Measurements from ENCODE around the gene STYK1. TPM values are rescaled to one million over a fixed set of nuclear protein-coding genes. Genes with fewer than 3 reads are reported as not detected.

The STYK1 gene
- total and polyA plus RNA-seq, 5 experiments from 2014 or later, result 0.10 to 0.47 (median 0.19) TPM; not detected in 2

DNA sequence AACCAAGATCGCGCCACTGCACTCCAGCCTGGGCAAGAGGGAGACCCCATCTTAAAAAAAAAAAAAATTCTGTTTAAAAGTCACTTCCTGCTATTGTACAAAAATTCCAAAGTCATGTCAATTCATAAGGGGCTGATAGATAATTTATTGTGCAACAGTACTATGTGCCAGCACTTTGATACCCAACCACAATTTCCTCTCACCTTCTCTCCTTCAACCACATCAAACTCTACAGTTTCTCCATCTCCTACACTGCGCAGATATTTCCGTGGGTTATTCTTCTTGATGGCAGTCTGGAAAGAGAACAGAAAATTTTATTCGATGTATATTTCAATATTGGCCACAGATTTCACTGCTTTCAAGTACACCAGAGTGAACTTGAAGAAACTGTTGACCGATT is 41.6 kb upstream of the STYK1 start:
- peak; percentile 79 to 80 for ATAC-seq
- peaks cover 0 to 2% (median 0%) of the 10 kb centered on the region in 5 donors for H3K27me3 Mint-ChIP-seq
- peak overlapping the region in 8 of 10 donors; percentile 7 to 67 (median 35) for H3K4me3 Mint-ChIP-seq
- peak overlapping the region in 3 of 10 donors; percentile 24 to 37 (median 33) for H3K27ac Mint-ChIP-seq
- DNase-seq, result peak in 6 of 10 donors; percentile 7 to 65 (median 31)
- H3K4me1 Mint-ChIP-seq, result peaks cover 16 to 49% (median 36%) of the 10 kb centered on the region in 4 donors
- POLR2A ChIA-PET, result no interaction called here
- peaks cover 0 to 46% (median 24%) of the 10 kb centered on the region in 3 donors for H3K36me3 Mint-ChIP-seq
- no peaks in the 10 kb centered on the region for H3K9me3 Mint-ChIP-seq

DNA sequence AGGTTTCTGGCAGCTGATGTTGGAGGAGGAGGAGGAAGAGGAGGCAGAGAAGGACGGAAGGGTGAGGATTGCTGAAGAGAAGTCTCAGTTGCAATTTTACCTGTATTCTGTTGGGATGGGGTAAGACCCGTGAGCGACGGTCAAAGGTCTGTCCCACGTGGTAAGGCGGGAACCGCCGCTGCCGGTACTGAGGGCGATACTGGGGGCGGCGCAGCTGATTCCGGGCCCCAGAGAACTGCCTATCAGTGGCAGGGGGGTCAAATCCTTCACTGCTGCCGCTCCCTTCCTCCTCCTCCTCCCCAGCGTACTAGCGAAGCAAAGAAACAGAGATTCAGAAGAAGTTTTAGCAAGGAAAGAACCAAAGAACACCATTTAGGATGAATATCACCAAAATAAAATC is 36.0 kb upstream of the STYK1 start:
- H3K27ac Mint-ChIP-seq, result peak overlapping the region in 1 of 10 donors; percentile 43
- POLR2A ChIA-PET, result no interaction called here
- H3K27me3 Mint-ChIP-seq, result no peaks in the 10 kb centered on the region

DNA sequence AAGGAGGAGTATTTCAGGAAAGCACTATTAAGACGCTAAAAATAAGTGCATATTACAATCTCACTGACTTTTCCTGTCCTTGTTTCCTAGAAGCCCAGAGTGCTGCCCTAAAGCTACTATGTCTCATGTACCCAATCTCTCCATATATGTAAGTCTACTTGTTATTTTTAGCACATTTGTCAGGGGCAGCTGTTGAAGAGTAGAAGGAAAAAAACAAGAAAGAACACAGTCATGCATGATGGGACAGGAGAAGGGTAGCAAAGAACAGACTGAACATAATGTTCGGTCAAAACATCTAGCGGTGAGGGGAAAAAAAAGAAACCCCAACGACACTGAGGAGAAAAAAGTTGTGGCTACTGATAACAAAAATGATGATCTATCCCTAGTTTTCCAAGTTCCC is 35.0 kb upstream of the STYK1 start:
- POLR2A ChIA-PET, result interaction anchor here (0.6 kb wide), 1 partner anchor 79 kb away, joined by 3 read pairs; no protein-coding TSS in a partner anchor
- peaks cover 11 to 86% (median 47%) of the 10 kb centered on the region in 3 donors for H3K36me3 Mint-ChIP-seq
- ATAC-seq, result no peak

More for the DNA sequence above, 36.0 kb upstream of the STYK1 start:
- no peak for DNase-seq
- Mint-ChIP-seq H3K36me3 (peaks cover 11 to 80% (median 45%) of the 10 kb centered on the region in 3 donors), H3K4me1 (peaks cover 2 to 14% (median 10%) of the 10 kb centered on the region in 4 donors), H3K9me3 (no peaks in the 10 kb centered on the region), H3K4me3 (peak overlapping the region in 1 of 10 donors; percentile 7)
- no peak for ATAC-seq

DNA sequence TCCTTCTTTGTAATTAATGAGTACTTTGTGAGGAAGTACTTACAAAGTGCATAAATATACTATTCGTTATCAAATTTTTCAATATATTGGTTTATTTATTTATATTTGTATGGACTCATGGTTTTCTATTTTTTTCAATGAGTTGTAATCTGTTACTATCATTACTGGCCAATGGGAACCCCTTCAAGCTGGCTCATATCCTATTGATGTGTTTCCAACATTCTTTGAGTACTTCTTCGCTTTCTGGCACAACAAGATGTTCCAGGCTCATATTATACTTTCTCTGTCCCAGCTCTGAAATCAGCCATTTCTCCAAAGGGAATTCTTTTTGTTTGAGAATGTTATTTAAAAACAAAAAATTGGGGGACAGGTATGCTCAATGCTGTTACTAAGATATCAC is 31.8 kb upstream of the STYK1 start:
- H3K27ac Mint-ChIP-seq, result no peak overlapping the region
- peaks cover 5 to 18% (median 13%) of the 10 kb centered on the region in 4 donors for H3K4me1 Mint-ChIP-seq
- H3K36me3 Mint-ChIP-seq, result peaks cover 11 to 88% (median 38%) of the 10 kb centered on the region in 3 donors
- no peak for ATAC-seq
- no peak overlapping the region for H3K4me3 Mint-ChIP-seq
- POLR2A ChIA-PET, result no interaction called here
- H3K27me3 Mint-ChIP-seq, result no peaks in the 10 kb centered on the region
- H3K9me3 Mint-ChIP-seq, result no peaks in the 10 kb centered on the region
- DNase-seq, result no peak

More for the DNA sequence above, 35.0 kb upstream of the STYK1 start:
- no peak for DNase-seq
- Mint-ChIP-seq H3K9me3 (no peaks in the 10 kb centered on the region), H3K27ac (no peak overlapping the region), H3K4me3 (peak overlapping the region in 1 of 10 donors; percentile 4), H3K27me3 (no peaks in the 10 kb centered on the region), H3K4me1 (peaks cover 2 to 14% (median 9%) of the 10 kb centered on the region in 4 donors)

DNA sequence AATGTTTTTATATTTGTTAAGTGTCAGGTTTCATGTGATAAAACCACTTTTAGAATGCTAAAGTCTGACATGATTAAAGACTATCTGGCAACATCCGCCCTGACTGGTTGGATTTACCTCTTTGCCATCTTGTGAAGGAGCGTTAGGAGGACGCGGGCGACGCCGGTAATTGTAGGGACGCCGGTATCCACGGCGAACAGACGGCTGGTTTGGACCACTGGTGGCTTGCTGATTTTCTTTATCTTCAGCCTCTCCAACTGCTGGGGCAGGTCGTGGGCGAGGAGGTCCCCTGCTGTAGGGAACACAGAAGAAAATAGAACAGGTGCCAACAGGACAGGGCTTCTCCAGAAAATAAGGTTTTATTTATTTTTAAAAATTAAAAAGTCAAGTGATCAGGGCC is 28.0 kb upstream of the STYK1 start:
- peaks cover 0 to 9% (median 4%) of the 10 kb centered on the region in 4 donors for H3K4me1 Mint-ChIP-seq
- DNase-seq (no peak), ATAC-seq (no peak)
- no peak overlapping the region for H3K4me3 Mint-ChIP-seq
- POLR2A ChIA-PET, result no interaction called here
- no peaks in the 10 kb centered on the region for H3K27me3 Mint-ChIP-seq
- peaks cover 4 to 82% (median 30%) of the 10 kb centered on the region in 3 donors for H3K36me3 Mint-ChIP-seq
- H3K9me3 Mint-ChIP-seq, result no peaks in the 10 kb centered on the region
- peak overlapping the region in 3 of 10 donors; percentile 19 to 71 (median 65) for H3K27ac Mint-ChIP-seq

DNA sequence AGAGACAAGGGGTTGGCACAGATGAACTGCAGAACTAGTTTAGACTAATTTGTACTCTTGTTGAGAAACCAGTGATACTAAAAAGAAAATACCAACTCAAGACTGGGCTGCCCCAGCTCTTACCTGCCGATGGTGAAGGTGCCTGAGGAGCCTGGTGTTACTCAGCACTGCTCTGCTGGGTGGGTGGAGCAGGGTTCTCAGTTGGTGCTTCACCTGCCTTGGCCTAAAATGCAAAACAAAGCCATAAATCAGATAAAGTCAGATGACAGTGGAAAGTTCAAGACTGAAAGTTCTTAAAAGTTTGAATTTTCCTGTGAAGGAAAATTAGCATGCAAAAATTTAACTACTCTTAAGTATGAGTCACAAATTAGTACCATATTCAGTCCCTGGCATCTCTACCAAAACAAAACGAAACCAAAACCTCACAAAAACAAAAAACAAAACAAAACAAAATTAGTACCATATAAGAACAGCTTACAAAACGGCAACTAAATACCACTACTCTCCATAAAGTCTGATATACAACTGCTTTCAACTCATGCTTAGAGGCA is 27.4 kb upstream of the STYK1 start:
- Mint-ChIP-seq H3K36me3 (peaks cover 4 to 77% (median 32%) of the 10 kb centered on the region in 3 donors), H3K4me3 (peak overlapping the region in 1 of 10 donors; percentile 15), H3K9me3 (no peaks in the 10 kb centered on the region), H3K4me1 (peaks cover 0 to 9% (median 4%) of the 10 kb centered on the region in 4 donors), H3K27ac (peak overlapping the region in 7 of 10 donors; percentile 19 to 78 (median 65)), H3K27me3 (no peaks in the 10 kb centered on the region)
- POLR2A ChIA-PET, result no interaction called here
- ATAC-seq (peak in 1 of 2 donors; percentile 46), DNase-seq (no peak)

DNA sequence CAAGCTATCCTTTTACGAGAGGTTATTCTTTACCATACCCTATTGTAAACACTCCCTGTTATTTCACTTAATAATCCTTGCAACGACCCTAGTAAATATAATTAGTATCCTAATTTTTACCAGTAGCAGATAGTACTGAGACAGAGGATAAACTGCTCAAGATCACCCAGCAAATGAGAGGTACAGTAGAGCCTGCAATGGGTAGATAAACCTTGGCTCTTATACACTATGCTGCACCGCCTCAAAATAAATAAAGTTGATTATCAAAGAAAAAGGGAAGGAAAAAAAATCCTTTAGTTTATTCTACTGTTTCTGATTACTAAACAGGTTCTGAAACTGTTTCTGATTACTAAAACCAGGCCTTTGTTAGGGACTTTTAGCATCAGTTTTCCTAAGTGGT is 26.7 kb upstream of the STYK1 start:
- DNase-seq (no peak), ATAC-seq (no peak)
- POLR2A ChIA-PET, result no interaction called here
- Mint-ChIP-seq H3K36me3 (peaks cover 4 to 71% (median 32%) of the 10 kb centered on the region in 3 donors), H3K27ac (peak overlapping the region in 1 of 10 donors; percentile 65), H3K4me1 (peaks cover 0 to 9% (median 4%) of the 10 kb centered on the region in 4 donors), H3K4me3 (no peak overlapping the region), H3K9me3 (peaks cover 0 to 2% (median 0%) of the 10 kb centered on the region in 9 donors), H3K27me3 (no peaks in the 10 kb centered on the region)

DNA sequence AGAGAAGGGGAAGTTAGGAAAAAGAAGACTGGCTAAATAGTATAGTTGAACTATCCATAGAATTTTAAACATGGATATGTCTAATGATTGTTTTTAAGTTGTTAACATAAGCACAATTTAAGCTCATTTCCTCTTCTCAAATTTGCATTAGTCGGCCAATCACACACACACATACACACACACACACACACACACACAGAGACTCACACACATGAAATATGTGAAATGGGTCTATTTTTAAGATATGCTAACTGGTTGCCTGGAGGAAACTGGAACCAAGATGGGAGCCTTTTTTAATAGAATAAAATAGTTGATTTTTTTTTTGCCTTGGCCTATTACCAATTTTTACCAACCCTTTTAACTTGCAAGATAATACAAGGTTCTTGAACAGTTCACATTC is 24.0 kb upstream of the STYK1 start:
- H3K36me3 Mint-ChIP-seq, result peaks cover 4 to 47% (median 28%) of the 10 kb centered on the region in 3 donors
- peaks cover 0 to 9% (median 4%) of the 10 kb centered on the region in 4 donors for H3K4me1 Mint-ChIP-seq
- H3K27me3 Mint-ChIP-seq, result no peaks in the 10 kb centered on the region
- ATAC-seq (no peak), DNase-seq (no peak)
- H3K9me3 Mint-ChIP-seq, result peaks cover 0 to 2% (median 0%) of the 10 kb centered on the region in 9 donors
- H3K27ac Mint-ChIP-seq, result no peak overlapping the region
- no peak overlapping the region for H3K4me3 Mint-ChIP-seq
- POLR2A ChIA-PET, result no interaction called here

DNA sequence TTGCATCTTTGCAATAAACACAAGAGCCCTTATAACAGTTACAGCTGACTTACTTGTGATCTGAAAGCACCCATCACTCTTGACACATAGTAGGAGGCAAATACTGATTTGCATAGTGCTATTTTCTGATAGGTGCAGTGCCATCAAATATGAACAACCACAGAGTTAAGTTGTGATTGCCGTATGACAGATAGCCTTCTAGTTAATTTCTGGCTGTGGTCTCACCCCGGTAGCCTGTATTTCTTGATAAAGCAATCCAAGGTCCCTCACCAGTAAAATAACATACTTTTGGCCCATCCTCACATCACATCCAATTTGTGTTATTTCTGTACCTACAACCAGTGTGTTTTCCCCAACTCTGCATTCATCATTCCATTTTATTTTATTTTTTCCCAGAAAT is 23.3 kb upstream of the STYK1 start:
- peak overlapping the region in 1 of 10 donors; percentile 64 for H3K27ac Mint-ChIP-seq
- H3K4me1 Mint-ChIP-seq, result peaks cover 0 to 9% (median 4%) of the 10 kb centered on the region in 4 donors
- no peaks in the 10 kb centered on the region for H3K27me3 Mint-ChIP-seq
- no peak for DNase-seq
- POLR2A ChIA-PET, result no interaction called here
- H3K4me3 Mint-ChIP-seq, result no peak overlapping the region
- ATAC-seq, result no peak
- H3K9me3 Mint-ChIP-seq, result peaks cover 0 to 2% (median 0%) of the 10 kb centered on the region in 9 donors
- peaks cover 4 to 40% (median 24%) of the 10 kb centered on the region in 3 donors for H3K36me3 Mint-ChIP-seq

DNA sequence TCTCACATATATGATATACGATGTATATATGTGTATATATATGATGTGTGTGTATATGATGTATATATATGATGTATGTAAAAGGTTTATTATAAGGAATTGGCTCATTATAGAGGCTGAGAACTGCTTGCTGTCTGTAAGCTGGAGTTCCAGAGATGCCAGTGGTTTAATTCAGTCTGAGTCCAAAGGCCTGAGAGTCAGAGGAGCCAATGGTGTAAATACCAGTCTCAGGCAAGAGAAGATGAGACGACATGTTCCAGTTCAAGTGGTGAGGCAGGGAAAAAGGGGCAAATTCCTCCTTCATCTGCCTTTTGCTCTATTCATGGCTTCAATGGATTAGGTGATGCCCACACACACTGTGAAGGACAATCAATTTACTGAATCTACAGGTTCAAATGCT is 17.1 kb upstream of the STYK1 start:
- DNase-seq (no peak), ATAC-seq (no peak)
- H3K27ac Mint-ChIP-seq, result no peak overlapping the region
- peaks cover 0 to 15% (median 7%) of the 10 kb centered on the region in 3 donors for H3K36me3 Mint-ChIP-seq
- H3K4me1 Mint-ChIP-seq, result no peaks in the 10 kb centered on the region
- POLR2A ChIA-PET, result interaction anchor here (0.6 kb wide), 1 partner anchor 67 kb away, joined by 5 read pairs; no protein-coding TSS in a partner anchor
- H3K4me3 Mint-ChIP-seq, result no peak overlapping the region
- H3K27me3 Mint-ChIP-seq, result peaks cover 0 to 11% (median 4%) of the 10 kb centered on the region in 5 donors
- peaks cover 0 to 15% (median 5%) of the 10 kb centered on the region in 9 donors for H3K9me3 Mint-ChIP-seq

DNA sequence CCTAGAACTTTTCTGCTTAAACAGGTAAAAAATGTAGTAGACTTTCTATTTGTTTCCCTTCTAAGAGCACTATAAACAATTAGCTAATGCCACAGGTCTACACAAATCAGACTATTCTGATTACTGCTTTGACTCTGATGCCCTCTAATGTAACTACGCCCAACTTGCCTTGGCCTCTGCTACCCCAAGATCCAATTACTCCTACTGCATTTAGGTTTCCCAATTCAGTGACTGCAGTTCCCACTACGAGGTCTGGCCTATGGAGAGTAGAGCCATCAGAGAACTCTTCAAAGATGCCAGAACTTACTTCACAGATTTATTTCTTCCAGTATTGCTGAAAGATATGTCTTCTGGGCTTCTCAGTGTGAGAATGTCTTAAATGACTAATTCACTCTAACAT is 15.3 kb upstream of the STYK1 start:
- H3K36me3 Mint-ChIP-seq, result peaks cover 0 to 15% (median 7%) of the 10 kb centered on the region in 3 donors
- POLR2A ChIA-PET, result no interaction called here
- H3K27ac Mint-ChIP-seq, result no peak overlapping the region
- DNase-seq (no peak), ATAC-seq (no peak)
- no peak overlapping the region for H3K4me3 Mint-ChIP-seq
- H3K4me1 Mint-ChIP-seq, result no peaks in the 10 kb centered on the region
- peaks cover 3 to 22% (median 10%) of the 10 kb centered on the region in 5 donors for H3K27me3 Mint-ChIP-seq
- H3K9me3 Mint-ChIP-seq, result peaks cover 0 to 15% (median 5%) of the 10 kb centered on the region in 9 donors

DNA sequence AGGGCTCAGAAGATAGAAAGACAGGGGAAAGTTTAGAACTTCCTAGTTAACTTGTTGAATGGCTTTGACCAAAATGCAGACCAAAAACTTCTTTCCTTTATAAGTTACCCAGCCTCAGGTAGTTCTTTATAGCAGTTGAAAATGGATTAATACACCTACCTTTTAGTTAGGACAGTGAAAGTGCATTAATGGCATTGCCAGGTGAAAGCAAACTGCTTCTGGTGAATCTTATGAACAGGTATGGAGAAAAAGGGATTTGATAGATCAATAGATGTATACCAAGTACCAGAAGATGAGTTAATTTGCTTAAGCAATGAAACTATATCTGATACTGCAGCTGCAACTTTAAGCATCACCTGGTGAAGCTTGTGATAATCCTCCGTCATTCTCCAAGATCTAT is 14.2 kb upstream of the STYK1 start:
- H3K27ac Mint-ChIP-seq, result no peak overlapping the region
- no peak for DNase-seq
- POLR2A ChIA-PET, result no interaction called here
- peaks cover 3 to 22% (median 10%) of the 10 kb centered on the region in 5 donors for H3K27me3 Mint-ChIP-seq
- H3K9me3 Mint-ChIP-seq, result peaks cover 0 to 15% (median 5%) of the 10 kb centered on the region in 9 donors
- H3K4me1 Mint-ChIP-seq, result no peaks in the 10 kb centered on the region
- no peak overlapping the region for H3K4me3 Mint-ChIP-seq
- ATAC-seq, result no peak
- H3K36me3 Mint-ChIP-seq, result peaks cover 0 to 15% (median 7%) of the 10 kb centered on the region in 3 donors

DNA sequence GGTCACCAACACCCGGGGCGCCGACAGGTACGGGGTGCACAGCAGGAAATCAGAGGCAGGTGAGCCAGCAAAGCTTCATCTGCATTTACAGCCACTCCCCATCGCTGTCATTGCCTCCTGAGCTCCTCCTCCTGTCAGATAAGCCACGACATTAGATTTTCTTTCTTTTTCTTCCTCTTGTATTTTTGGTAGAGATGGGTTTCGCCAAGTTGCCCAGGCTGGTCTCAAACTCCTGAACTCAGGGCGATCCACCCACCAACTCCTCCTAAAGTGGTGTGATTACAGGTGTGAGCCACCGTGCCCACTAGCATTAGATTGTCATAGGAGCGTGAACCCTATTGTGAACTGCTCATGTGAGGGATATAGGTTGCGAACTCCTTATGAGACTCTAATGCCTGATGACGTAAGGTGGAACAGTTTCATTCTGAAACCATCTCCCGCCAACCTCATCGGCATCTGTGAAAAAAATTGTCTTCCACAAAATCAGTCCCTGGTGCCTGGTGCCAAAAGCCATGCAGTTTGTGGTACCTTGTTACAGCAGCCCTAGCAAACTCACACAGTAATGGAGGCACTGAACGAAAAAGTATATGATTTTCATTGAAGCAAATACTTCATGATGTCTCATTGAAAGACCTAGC is 1.5 kb downstream of the STYK1 start:
- DNase-seq, result peak; percentile 8 to 68 (median 44)
- Mint-ChIP-seq H3K27ac (peak overlapping the region; percentile 28 to 95 (median 88)), H3K4me1 (peaks cover 24 to 63% (median 54%) of the 10 kb centered on the region in 4 donors), H3K36me3 (no peaks in the 10 kb centered on the region), H3K4me3 (peak overlapping the region; percentile 43 to 91 (median 85)), H3K27me3 (peaks cover 1 to 24% (median 4%) of the 10 kb centered on the region in 5 donors), H3K9me3 (peaks cover 0 to 3% (median 0%) of the 10 kb centered on the region in 9 donors)
- POLR2A ChIA-PET, result interaction anchor here (0.7 to 0.8 kb wide), 2 partner anchors 12 to 436 kb away, joined by 3 to 4 read pairs; no protein-coding TSS in a partner anchor
- ATAC-seq, result peak; percentile 48 to 63

Data from naive thymus-derived CD8-positive, alpha-beta T cell (primary cell).